ENCODE data around the gene PTGIR. TPM values are rescaled to one million over a fixed set of nuclear protein-coding genes. Genes with fewer than 3 reads are reported as not detected.

PTGIR gene
- total RNA-seq, 1 donor from 2014 or later, result 3.5 TPM

- DNase-seq (ENCODE audit: low spot score), result no peak
These were observed 23.3 kb downstream of the PTGIR start, which contains the start of gene CALM3 for GRCh38 chr19:46601318-46602224. Gene CALM3 (plus strand): TSS chr19:46601330. CDS start chr19:46601435, 105 bp downstream.

DNA sequence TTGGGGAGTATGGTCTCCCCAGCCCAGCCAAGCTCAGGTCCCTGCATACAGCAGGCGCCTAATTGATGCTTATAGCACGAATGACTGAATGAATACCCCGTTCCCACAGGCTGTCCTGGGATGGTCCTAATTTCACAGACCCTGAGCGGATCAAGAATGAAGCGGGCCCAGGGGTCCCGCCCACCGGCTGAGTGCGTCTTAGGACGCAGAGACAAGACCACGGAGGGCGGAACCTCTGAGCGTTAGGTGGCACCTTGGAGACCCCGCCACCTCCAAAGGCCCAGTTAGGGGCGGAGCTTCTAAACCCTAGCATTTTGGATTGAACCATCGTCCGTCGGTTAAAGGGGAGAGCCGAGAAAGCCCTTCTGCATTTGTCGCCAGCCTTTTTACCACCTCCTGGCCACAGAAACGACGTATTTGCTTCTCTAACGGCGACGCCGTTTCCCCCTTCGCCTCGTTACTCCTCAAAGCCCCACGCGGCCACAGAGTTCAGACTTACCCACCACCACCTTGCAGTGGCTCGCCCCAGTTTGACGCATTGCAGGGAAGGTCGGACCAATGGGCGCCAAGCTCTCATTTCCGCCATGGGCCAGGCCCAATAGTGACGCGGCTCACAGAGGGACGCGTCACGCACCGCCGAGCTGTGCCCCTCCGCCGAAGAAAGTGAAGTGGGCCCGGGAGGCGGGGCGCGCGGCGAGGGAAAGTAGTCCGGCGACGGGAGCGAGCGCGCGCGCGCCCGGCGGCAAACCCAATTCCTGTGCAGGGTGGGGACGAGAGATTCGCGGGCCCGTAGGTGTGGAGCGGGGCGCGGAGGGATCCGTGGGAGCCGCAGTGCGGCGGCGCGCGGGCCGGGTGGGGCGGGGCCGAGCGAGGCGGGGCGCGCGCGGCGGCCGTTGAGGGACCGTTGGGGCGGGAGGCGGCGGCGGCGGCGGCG, 24.2 kb downstream of the PTGIR start:
- peak; percentile 98 for DNase-seq (ENCODE audit: low spot score)

GRCh38 chr19:46599716-46600373, 25.0 kb downstream of the PTGIR start:
- DNase-seq (ENCODE audit: low spot score), result no peak

DNA sequence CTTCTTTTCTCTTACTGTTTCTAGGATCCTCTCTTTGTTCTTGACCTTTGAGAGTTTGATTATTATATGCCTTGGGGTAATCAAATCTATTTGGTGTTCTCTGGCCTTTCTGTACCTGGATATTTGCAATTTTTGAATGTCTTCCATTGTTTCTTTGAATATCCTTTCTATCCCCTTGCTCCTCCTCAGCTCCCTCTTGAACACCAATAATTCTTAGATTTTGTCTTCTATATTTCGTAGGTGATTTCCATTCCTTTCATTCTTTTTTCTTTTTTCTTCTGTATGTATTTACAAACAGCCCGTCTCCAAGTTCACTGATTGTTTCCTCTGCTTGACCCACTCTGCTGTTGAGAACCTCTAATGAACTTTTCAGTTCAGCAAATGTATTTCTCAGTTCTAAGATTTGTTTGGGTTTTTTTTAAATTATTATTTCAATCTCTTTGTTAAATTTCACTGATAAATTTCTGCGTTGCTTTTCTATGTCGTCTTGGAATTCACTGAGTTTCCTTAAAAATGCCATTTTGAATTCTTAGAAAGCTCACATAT, 26.4 kb downstream of the PTGIR start:
- DNase-seq (ENCODE audit: low spot score), result no peak

DNA sequence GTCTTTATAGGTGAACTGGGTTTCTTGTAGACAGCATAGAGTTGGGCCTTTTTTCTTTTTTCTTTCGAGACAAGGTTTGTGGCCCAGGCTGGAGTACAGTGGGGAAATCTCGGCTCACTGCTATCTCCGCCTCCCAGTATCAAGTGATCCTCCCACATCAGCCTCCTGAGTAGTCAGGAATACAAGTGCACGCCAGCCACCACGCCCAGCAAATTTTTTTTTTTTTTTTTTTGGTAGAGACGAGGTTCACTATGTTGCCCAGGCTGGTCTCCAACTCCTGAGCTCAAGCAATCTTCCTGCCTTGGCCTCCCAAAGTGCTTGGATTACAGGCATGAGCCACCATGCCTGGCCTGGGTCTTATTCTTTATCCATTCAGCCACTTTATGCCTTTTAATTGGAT, 28.9 kb downstream of the PTGIR start:
- DNase-seq (ENCODE audit: low spot score), result no peak

GRCh38 chr19:46591870-46592269, 33.0 kb downstream of the PTGIR start:
- no peak for DNase-seq (ENCODE audit: low spot score)

- no peak for DNase-seq (ENCODE audit: low spot score)
These were observed 33.6 kb downstream of the PTGIR start for GRCh38 chr19:46591254-46591653.

GRCh38 chr19:46587861-46588260, 37.0 kb downstream of the PTGIR start:
- no peak for DNase-seq (ENCODE audit: low spot score)

DNA sequence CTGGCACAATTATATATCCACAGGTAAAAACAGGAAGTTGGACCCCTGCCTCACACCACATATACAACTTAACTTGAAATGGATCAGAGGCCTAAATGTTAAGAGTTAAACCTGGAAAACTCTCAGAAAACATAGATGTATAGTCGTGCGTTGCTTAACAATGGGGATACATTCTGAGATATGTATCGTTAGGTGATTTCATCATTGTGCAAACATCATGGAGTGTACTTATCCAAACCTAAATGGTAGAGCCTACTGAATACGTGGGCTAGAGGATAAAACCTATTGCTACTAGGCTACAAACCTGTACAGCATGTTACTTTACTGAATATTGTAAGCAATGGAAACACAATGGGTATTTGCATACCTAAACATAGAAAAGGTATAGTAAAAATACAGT, 38.6 kb downstream of the PTGIR start:
- DNase-seq (ENCODE audit: low spot score), result no peak

DNA sequence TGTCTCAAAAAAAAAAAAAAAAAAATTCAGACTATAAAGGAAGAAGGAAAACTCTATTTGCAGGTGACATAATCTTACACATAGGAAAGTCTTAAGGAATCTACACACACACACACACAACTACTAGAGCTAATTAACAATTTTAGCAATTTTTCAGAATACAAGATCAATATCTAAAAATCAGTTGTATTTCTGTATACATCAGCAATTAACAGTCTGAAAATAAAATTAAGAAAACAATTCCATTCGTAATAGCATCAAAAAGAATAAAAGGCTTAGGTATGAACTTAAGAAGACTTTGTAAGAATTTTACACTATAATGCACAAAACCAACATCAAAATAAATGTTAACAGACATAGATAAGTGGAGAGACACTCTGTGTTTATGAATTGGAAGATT, 39.4 kb downstream of the PTGIR start:
- DNase-seq (ENCODE audit: low spot score), result no peak

DNA sequence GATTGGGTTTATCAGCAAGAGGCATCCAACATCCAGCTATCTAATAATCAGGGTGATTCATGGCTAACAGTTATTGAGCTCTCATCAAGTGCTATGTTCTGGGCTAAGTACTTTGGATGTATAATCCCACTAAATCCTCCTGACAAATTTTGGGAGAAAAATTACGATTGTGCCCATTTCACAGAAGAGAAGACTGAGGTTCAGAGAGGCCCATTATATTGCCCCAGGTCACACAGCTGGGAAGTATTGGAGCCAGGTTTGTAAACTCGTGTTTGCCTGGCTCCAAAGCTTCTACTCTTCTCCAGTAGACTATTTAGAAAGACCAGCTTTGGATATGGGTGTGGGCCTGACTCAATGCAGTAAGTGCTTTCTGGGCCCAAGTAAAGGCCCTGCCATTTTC, 44.6 kb downstream of the PTGIR start:
- no peak for DNase-seq (ENCODE audit: low spot score)

DNA sequence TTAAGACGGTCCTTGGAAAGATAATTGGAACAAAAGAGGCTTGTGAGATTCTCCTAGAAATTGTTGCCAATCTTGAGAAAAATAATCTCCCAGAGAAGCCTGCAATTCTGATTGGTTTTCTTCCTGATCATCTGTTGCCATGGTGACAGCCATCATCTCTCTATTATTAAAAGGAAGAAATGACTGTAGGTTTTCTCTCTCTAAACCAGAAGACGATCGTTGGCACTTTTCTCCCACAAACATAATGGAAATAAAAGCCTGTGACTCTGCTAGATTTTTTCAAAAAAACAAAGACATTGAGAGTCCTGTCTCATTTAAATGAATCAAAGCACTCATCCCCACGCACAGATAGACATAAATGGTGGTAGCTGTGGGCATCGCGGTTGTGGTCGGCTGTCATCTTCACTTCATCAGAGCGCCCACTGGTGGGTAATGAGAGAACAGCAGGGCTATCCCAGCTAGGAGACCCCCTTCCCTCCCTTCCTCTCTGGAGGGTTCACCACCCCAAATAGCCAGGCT, 45.5 kb downstream of the PTGIR start:
- no peak for DNase-seq (ENCODE audit: low spot score)

DNA sequence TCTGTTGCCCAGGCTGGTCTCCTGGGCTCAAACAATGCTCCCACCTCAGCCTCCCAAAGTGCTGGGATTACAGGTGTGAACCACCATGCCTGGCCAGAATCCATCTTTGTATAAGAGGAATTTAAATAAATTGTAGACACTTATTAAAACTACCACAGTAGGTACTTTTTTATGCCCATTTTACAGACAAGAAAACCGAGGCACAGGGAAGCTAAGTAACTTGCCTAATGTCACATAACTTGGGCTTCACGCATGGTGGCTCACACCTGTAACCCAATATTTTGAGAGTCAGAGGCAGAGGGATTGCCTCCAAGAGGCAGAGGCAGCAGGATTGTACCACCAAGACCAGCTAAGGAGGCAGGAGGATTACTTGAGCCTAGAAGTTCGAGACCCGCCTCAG, 46.4 kb downstream of the PTGIR start:
- DNase-seq (ENCODE audit: low spot score), result no peak

- no peak for DNase-seq (ENCODE audit: low spot score)
These were observed 50.4 kb downstream of the PTGIR start for GRCh38 chr19:46574533-46574932.

DNA sequence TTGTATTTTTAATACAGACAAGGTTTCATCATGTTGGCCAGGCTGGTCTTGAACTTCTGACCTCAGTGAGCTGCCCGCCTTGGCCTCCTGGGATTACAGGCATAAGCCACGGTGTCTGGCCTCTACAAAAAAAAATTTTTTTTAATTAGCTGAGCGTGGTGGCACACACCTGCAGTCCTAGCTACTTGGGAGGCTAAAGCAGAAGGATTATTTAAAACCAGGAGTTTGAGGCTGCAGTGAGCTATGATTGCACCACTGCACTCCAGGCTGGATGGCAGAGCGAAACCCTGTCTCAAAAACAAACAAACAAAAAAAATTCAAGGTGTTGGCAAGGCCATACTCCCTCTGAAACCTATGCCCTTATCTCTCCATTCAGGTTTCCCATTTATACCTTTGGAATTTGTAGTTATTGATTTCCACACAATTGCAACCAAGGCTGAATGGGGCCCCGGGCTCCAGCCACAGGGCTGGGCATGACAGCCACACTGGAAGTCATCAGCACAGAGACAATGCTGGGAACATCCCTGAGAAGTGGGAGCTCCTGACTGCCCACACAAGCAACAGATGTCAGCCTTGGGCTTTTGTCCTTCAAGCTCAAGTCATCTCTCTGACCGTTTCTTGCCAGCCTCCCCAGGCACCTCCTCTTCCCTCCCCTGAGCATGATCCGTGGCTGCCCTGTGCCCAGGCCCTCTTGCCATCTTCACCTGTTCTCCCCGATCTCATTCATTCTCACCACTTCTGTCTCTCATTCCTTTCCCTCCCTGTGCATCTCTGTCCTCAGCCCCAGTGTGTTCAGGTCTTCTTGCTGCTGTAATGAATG, 51.0 kb downstream of the PTGIR start:
- no peak for DNase-seq (ENCODE audit: low spot score)

- DNase-seq (ENCODE audit: low spot score), result no peak
These were observed 53.4 kb downstream of the PTGIR start for GRCh38 chr19:46571495-46571894.
